Neuronal stem cell (in vitro differentiated cells): ENCODE results near the gene KRT16.
A peak's percentile ranks its signal among the peaks of the same experiment; 100 is the strongest.

Source experiments
- DNase-seq: peaks from one replicate; pipeline ENCODE4 v3.0.0-alpha.2; 2013; ENCODE audit warnings: low spot score
- H2AFZ ChIP-seq: one replicate; pipeline ENCODE4 v1.6.1; 2013; ENCODE audit warnings: mild to moderate bottlenecking, low read length, inconsistent platforms
- H2AK5ac ChIP-seq: 2 replicates; pipeline ENCODE4 v1.6.1; 2013; ENCODE audit warnings: low read depth, mild to moderate bottlenecking, inconsistent platforms, low read length, moderate library complexity, mixed read lengths
- H2BK120ac ChIP-seq: 2 replicates; pipeline ENCODE4 v1.6.1; 2013; ENCODE audit warnings: low read depth, mild to moderate bottlenecking, inconsistent platforms, low read length, moderate library complexity, mixed read lengths
- H2BK12ac ChIP-seq: one replicate; pipeline ENCODE4 v1.6.1; 2013; ENCODE audit warnings: low read length, inconsistent platforms
- H2BK15ac ChIP-seq: 2 replicates; pipeline ENCODE4 v1.6.1; 2013; ENCODE audit warnings: mild to moderate bottlenecking, low read length, inconsistent platforms, mixed read lengths
- H2BK5ac ChIP-seq: one replicate; pipeline ENCODE4 v1.6.1; 2013; ENCODE audit warnings: inconsistent platforms, mild to moderate bottlenecking, low read length, moderate library complexity
- H3K14ac ChIP-seq: one replicate; pipeline ENCODE4 v1.6.1; 2013; ENCODE audit warnings: low read length, inconsistent platforms
- H3K18ac ChIP-seq: 2 replicates; pipeline ENCODE4 v1.6.1; 2013; ENCODE audit warnings: low read length, inconsistent platforms
- H3K23ac ChIP-seq: 2 replicates; pipeline ENCODE4 v1.6.1; 2013; ENCODE audit warnings: low read depth, mild to moderate bottlenecking, mixed read lengths, low read length, inconsistent platforms; ENCODE audit not compliant: poor library complexity
- H3K27ac ChIP-seq: replicated peaks from 3 replicates; pipeline ENCODE4 v1.5.1; 2013; ENCODE audit warnings: low read length, inconsistent platforms
- H3K27me3 ChIP-seq, 3 experiments: 2 replicates each; pipeline ENCODE4 v1.6.1; 2013; ENCODE audit warnings: low read length in 3 of 3, mild to moderate bottlenecking in 2 of 3, inconsistent platforms in 1 of 3, low read depth in 1 of 3, mixed read lengths in 1 of 3, moderate library complexity in 1 of 3; ENCODE audit not compliant: control insufficient read depth in 3 of 3, insufficient read depth in 3 of 3
- H3K36me3 ChIP-seq, 2 donors: replicated peaks in 1 of 2; 2 replicates each; pipeline ENCODE4 v1.6.1; 2013; ENCODE audit warnings: low read length in 2 of 2; ENCODE audit not compliant: control insufficient read depth in 2 of 2, insufficient read depth in 2 of 2
- H3K4ac ChIP-seq: 2 replicates; pipeline ENCODE4 v1.6.1; 2013; ENCODE audit warnings: inconsistent platforms, mild to moderate bottlenecking, low read length, moderate library complexity
- H3K4me1 ChIP-seq, 2 donors: 1 replicate in 1 of 2; 2 replicates in 1 of 2; pipeline ENCODE4 v1.6.1; 2013; ENCODE audit warnings: low read length in 2 of 2, low read depth in 1 of 2; ENCODE audit not compliant: control insufficient read depth in 2 of 2, insufficient read depth in 1 of 2
- H3K4me2 ChIP-seq: one replicate; pipeline ENCODE4 v1.6.1; 2013; ENCODE audit warnings: mild to moderate bottlenecking, low read length, inconsistent platforms; ENCODE audit not compliant: insufficient read depth, poor library complexity, severe bottlenecking
- H3K4me3 ChIP-seq, 2 donors: 2 replicates each; pipeline ENCODE4 v1.5.1; 2013; ENCODE audit warnings: low read length in 2 of 2, mild to moderate bottlenecking in 2 of 2, inconsistent platforms in 1 of 2, moderate library complexity in 1 of 2
- H3K79me1 ChIP-seq: one replicate; pipeline ENCODE4 v1.6.1; 2013; ENCODE audit warnings: low read depth, mild to moderate bottlenecking, inconsistent platforms, low read length, moderate library complexity
- H3K9ac ChIP-seq: one replicate; pipeline ENCODE4 v1.6.1; 2013; ENCODE audit warnings: mild to moderate bottlenecking, low read depth, low read length, inconsistent platforms; ENCODE audit not compliant: poor library complexity
- H3K9me3 ChIP-seq, 2 donors: replicated peaks in 1 of 2; 2 replicates each; pipeline versions ENCODE3 to v1.6.1; 2013; ENCODE audit warnings: low read length in 2 of 2, mild to moderate bottlenecking in 2 of 2, inconsistent platforms in 1 of 2, low read depth in 1 of 2, mixed read lengths in 1 of 2, moderate library complexity in 1 of 2; ENCODE audit not compliant: control insufficient read depth in 2 of 2, insufficient read depth in 1 of 2
- H4K8ac ChIP-seq: one replicate; pipeline ENCODE4 v1.6.1; 2013; ENCODE audit warnings: low read depth, mild to moderate bottlenecking, inconsistent platforms, low read length, moderate library complexity
- H4K91ac ChIP-seq: one replicate; pipeline ENCODE4 v1.6.1; 2013; ENCODE audit warnings: low read length, low read depth, mild to moderate bottlenecking, inconsistent platforms; ENCODE audit not compliant: poor library complexity
- WGBS, 2 donors: extraction: QIAGEN DNeasy Blood & Tissue Kit; methylation state at CpG; one replicate each; pipeline ENCODE4 v1.1.7; 2013; ENCODE audit warnings: missing lambda C conversion rate in 2 of 2, mixed read lengths in 1 of 2; ENCODE audit not compliant: insufficient read length in 2 of 2, insufficient replicate concordance in 1 of 2; ENCODE audit errors: extremely low coverage in 2 of 2; 5-methylcytosine and 5-hydroxymethylcytosine counted together

Gene KRT16

GRCh38 chr17:41632482-41633105 is 20.0 kb upstream of the KRT16 start:
- peak overlapping the region; percentile 84 for H2BK12ac ChIP-seq
- peak overlapping the region; percentile 98 for H4K91ac ChIP-seq
- no peak overlapping the region for H3K4me2 ChIP-seq
- peaks cover 0 to 5% of the 10 kb centered on the region in 2 donors for H3K36me3 ChIP-seq
- peak overlapping the region; percentile 90 for H3K14ac ChIP-seq
- H2AFZ ChIP-seq: no peak overlapping the region
- peaks cover 0 to 9% of the 10 kb centered on the region in 2 donors for H3K9me3 ChIP-seq
- 100% methylated on average over 4 of the region's 5 CpGs; no CpG with 5 or more reads in 1 of the 2 donors for WGBS, 2 donors
- H2AK5ac ChIP-seq: peak overlapping the region; percentile 94
- peaks cover 0 to 12% of the 10 kb centered on the region in 2 donors for H3K4me1 ChIP-seq
- peak overlapping the region; percentile 46 for H3K4ac ChIP-seq
- no peak overlapping the region for H3K27ac ChIP-seq
- peaks cover 9% of the 10 kb centered on the region for H3K79me1 ChIP-seq
- H4K8ac ChIP-seq: peak overlapping the region; percentile 99
- no peak for DNase-seq
- peak overlapping the region; percentile 9 for H3K9ac ChIP-seq
- peak overlapping the region in 1 of 2 donors; percentile 70 for H3K4me3 ChIP-seq
- H2BK120ac ChIP-seq: no peak overlapping the region
- peaks cover 0 to 6% (median 3%) of the 10 kb centered on the region in 3 experiments for H3K27me3 ChIP-seq
- peak overlapping the region; percentile 82 for H2BK5ac ChIP-seq
- peak overlapping the region; percentile 95 for H3K23ac ChIP-seq
- peak overlapping the region; percentile 85 for H3K18ac ChIP-seq
- peak overlapping the region; percentile 74 for H2BK15ac ChIP-seq

DNA sequence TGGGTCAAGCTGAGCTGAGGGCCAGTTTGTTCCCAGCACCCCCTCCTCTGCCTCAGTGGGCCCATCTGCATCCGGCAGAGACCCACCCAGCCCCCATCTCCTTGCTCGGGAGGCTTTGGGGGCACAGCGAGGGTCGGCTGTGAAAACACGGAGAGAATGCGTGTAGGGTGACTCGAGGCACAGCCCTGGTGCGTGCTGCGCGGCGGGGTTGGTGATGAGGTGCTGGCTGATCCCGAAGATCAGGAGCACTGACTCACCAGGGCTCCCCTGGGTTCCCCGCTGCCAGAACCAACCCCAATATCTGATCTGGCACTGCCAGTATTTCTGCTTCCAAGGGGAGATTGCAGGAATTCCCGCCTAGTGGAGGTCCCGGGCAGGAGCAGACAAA is 19.3 kb upstream of the KRT16 start:
- Histone ChIP-seq H2BK5ac (peak overlapping the region; percentile 82), H3K9me3 (peaks cover 0 to 9% of the 10 kb centered on the region in 2 donors), H2BK120ac (no peak overlapping the region), H3K18ac (peak overlapping the region; percentile 85), H3K36me3 (peaks cover 0 to 5% of the 10 kb centered on the region in 2 donors), H3K4me1 (peaks cover 0 to 13% of the 10 kb centered on the region in 2 donors), H3K4me3 (no peak overlapping the region), H3K27me3 (peaks cover 0 to 6% (median 3%) of the 10 kb centered on the region in 3 experiments), H3K23ac (peak overlapping the region; percentile 95), H4K8ac (no peak overlapping the region), H4K91ac (no peak overlapping the region), H2AK5ac (peak overlapping the region; percentile 94), H3K79me1 (peaks cover 9% of the 10 kb centered on the region), H3K14ac (no peak overlapping the region), H2BK12ac (peak overlapping the region; percentile 90), H3K4me2 (no peak overlapping the region), H3K9ac (no peak overlapping the region), H2BK15ac (peak overlapping the region; percentile 74), H3K4ac (no peak overlapping the region), H3K27ac (no peak overlapping the region), H2AFZ (no peak overlapping the region)
- no CpG with 5 or more reads among the region's 15 CpGs for WGBS, 2 donors
- DNase-seq: no peak

GRCh38 chr17:41631025-41631897 is 18.7 kb upstream of the KRT16 start:
- no peak overlapping the region for H3K27ac ChIP-seq
- WGBS, 2 donors: no CpG with 5 or more reads among the region's 8 CpGs
- DNase-seq: no peak

More at GRCh38 chr17:41631025-41631897, 18.7 kb upstream of the KRT16 start:
- no peak overlapping the region for H2BK120ac ChIP-seq
- H3K14ac ChIP-seq: no peak overlapping the region
- H3K9ac ChIP-seq: no peak overlapping the region
- peaks cover 0 to 6% (median 3%) of the 10 kb centered on the region in 3 experiments for H3K27me3 ChIP-seq
- no peak overlapping the region for H2BK12ac ChIP-seq
- peak overlapping the region; percentile 94 for H2AK5ac ChIP-seq
- H2BK5ac ChIP-seq: no peak overlapping the region
- H4K8ac ChIP-seq: no peak overlapping the region
- no peak overlapping the region for H2AFZ ChIP-seq
- peaks cover 9% of the 10 kb centered on the region for H3K79me1 ChIP-seq
- no peak overlapping the region for H3K23ac ChIP-seq
- peak overlapping the region; percentile 74 for H2BK15ac ChIP-seq
- H3K4me2 ChIP-seq: no peak overlapping the region
- no peak overlapping the region for H3K4me3 ChIP-seq
- H3K36me3 ChIP-seq: peaks cover 0 to 5% of the 10 kb centered on the region in 2 donors
- H3K4me1 ChIP-seq: peaks cover 0 to 13% of the 10 kb centered on the region in 2 donors
- H3K18ac ChIP-seq: no peak overlapping the region
- no peak overlapping the region for H4K91ac ChIP-seq
- H3K4ac ChIP-seq: no peak overlapping the region
- peaks cover 0 to 9% of the 10 kb centered on the region in 2 donors for H3K9me3 ChIP-seq
